ENCODE data around the gene ACAP1.

The ACAP1 gene

GRCh38 chr17:7336240-7337175 lies at the start of gene ACAP1:
Gene ACAP1, plus strand, starts transcription at chr17:7336529. Its CDS starts 206 bp downstream, at chr17:7336735.
- H3K9ac ChIP-seq (ENCODE audit: low read length), result peak within 1 kb of the TSS; percentile 72
- no peaks in the 10 kb centered on the region for H3K36me3 ChIP-seq (ENCODE audit: control insufficient read depth, insufficient read depth, low read length)
- H3K4me1 ChIP-seq (ENCODE audit: control insufficient read depth, insufficient read depth, low read length), result peaks cover 23% of the 10 kb centered on the region
- H3K4me3 ChIP-seq (ENCODE audit: low read depth, low read length), result peak within 1 kb of the TSS; percentile 49
- H3K9me3 ChIP-seq (ENCODE audit: control insufficient read depth, insufficient read depth, low read depth, low read length), result no peaks in the 10 kb centered on the region
- H3K27me3 ChIP-seq (ENCODE audit: control insufficient read depth, insufficient read depth, low read length), result no peaks in the 10 kb centered on the region
- H3K27ac ChIP-seq (ENCODE audit: low read depth, low read length), result peak within 1 kb of the TSS; percentile 24; the same call in 1 of the 2 replicates

- no peak overlapping the region for H3K4me3 ChIP-seq (ENCODE audit: low read depth, low read length)
- H3K27ac ChIP-seq (ENCODE audit: low read depth, low read length), result no peak overlapping the region
- H3K9ac ChIP-seq (ENCODE audit: low read length), result no peak overlapping the region
- H3K4me1 ChIP-seq (ENCODE audit: control insufficient read depth, insufficient read depth, low read length), result peaks cover 15% of the 10 kb centered on the region
- peaks cover 30% of the 10 kb centered on the region for H3K36me3 ChIP-seq (ENCODE audit: control insufficient read depth, insufficient read depth, low read length)
- H3K9me3 ChIP-seq (ENCODE audit: control insufficient read depth, insufficient read depth, low read depth, low read length), result no peaks in the 10 kb centered on the region
- H3K27me3 ChIP-seq (ENCODE audit: control insufficient read depth, insufficient read depth, low read length), result peaks cover 3% of the 10 kb centered on the region; the same call in 1 of the 2 replicates
Observed at GRCh38 chr17:7289256-7290032, 46.9 kb upstream of the ACAP1 start.

- Histone ChIP-seq H3K27me3 (ENCODE audit: control insufficient read depth, insufficient read depth, low read length) (peaks cover 7% of the 10 kb centered on the region; the same call in 1 of the 2 replicates), H3K9ac (ENCODE audit: low read length) (no peak overlapping the region)
Observed at GRCh38 chr17:7290166-7290565, 46.2 kb upstream of the ACAP1 start.

GRCh38 chr17:7290685-7291084 lies 45.6 kb upstream of the ACAP1 start:
- H3K4me3 ChIP-seq (ENCODE audit: low read depth, low read length), result no peak overlapping the region
- no peak overlapping the region for H3K9ac ChIP-seq (ENCODE audit: low read length)
- no peak overlapping the region for H3K27ac ChIP-seq (ENCODE audit: low read depth, low read length)
- no peaks in the 10 kb centered on the region for H3K9me3 ChIP-seq (ENCODE audit: control insufficient read depth, insufficient read depth, low read depth, low read length)
- H3K36me3 ChIP-seq (ENCODE audit: control insufficient read depth, insufficient read depth, low read length), result peaks cover 20% of the 10 kb centered on the region; the same call in 1 of the 2 replicates
- peaks cover 12% of the 10 kb centered on the region for H3K27me3 ChIP-seq (ENCODE audit: control insufficient read depth, insufficient read depth, low read length)
- peaks cover 18% of the 10 kb centered on the region for H3K4me1 ChIP-seq (ENCODE audit: control insufficient read depth, insufficient read depth, low read length)

More at GRCh38 chr17:7290166-7290565, 46.2 kb upstream of the ACAP1 start:
- peaks cover 18% of the 10 kb centered on the region for H3K4me1 ChIP-seq (ENCODE audit: control insufficient read depth, insufficient read depth, low read length)
- peaks cover 23% of the 10 kb centered on the region for H3K36me3 ChIP-seq (ENCODE audit: control insufficient read depth, insufficient read depth, low read length)
- no peak overlapping the region for H3K4me3 ChIP-seq (ENCODE audit: low read depth, low read length)
- no peak overlapping the region for H3K27ac ChIP-seq (ENCODE audit: low read depth, low read length)
- no peaks in the 10 kb centered on the region for H3K9me3 ChIP-seq (ENCODE audit: control insufficient read depth, insufficient read depth, low read depth, low read length)

GRCh38 chr17:7292194-7292593 lies 44.1 kb upstream of the ACAP1 start:
- no peak overlapping the region for H3K4me3 ChIP-seq (ENCODE audit: low read depth, low read length)
- H3K9me3 ChIP-seq (ENCODE audit: control insufficient read depth, insufficient read depth, low read depth, low read length), result no peaks in the 10 kb centered on the region
- H3K27ac ChIP-seq (ENCODE audit: low read depth, low read length), result no peak overlapping the region
- H3K36me3 ChIP-seq (ENCODE audit: control insufficient read depth, insufficient read depth, low read length), result peaks cover 10% of the 10 kb centered on the region; the same call in 1 of the 2 replicates
- H3K4me1 ChIP-seq (ENCODE audit: control insufficient read depth, insufficient read depth, low read length), result peaks cover 18% of the 10 kb centered on the region
- peaks cover 22% of the 10 kb centered on the region for H3K27me3 ChIP-seq (ENCODE audit: control insufficient read depth, insufficient read depth, low read length)
- no peak overlapping the region for H3K9ac ChIP-seq (ENCODE audit: low read length)

- Histone ChIP-seq H3K27me3 (ENCODE audit: control insufficient read depth, insufficient read depth, low read length) (peaks cover 22% of the 10 kb centered on the region), H3K36me3 (ENCODE audit: control insufficient read depth, insufficient read depth, low read length) (peaks cover 5% of the 10 kb centered on the region; the same call in 1 of the 2 replicates), H3K9me3 (ENCODE audit: control insufficient read depth, insufficient read depth, low read depth, low read length) (no peaks in the 10 kb centered on the region), H3K4me1 (ENCODE audit: control insufficient read depth, insufficient read depth, low read length) (peaks cover 18% of the 10 kb centered on the region), H3K9ac (ENCODE audit: low read length) (no peak overlapping the region), H3K27ac (ENCODE audit: low read depth, low read length) (no peak overlapping the region), H3K4me3 (ENCODE audit: low read depth, low read length) (no peak overlapping the region)
Observed at GRCh38 chr17:7292729-7293128, 43.6 kb upstream of the ACAP1 start.

- 0 out of 2 replicates have a peak, but pooled peaks cover 2% of the 10 kb centered on the region for H3K36me3 ChIP-seq (ENCODE audit: control insufficient read depth, insufficient read depth, low read length)
- no peak overlapping the region for H3K9ac ChIP-seq (ENCODE audit: low read length)
- no peak overlapping the region for H3K27ac ChIP-seq (ENCODE audit: low read depth, low read length)
- peaks cover 23% of the 10 kb centered on the region for H3K27me3 ChIP-seq (ENCODE audit: control insufficient read depth, insufficient read depth, low read length)
- no peaks in the 10 kb centered on the region for H3K9me3 ChIP-seq (ENCODE audit: control insufficient read depth, insufficient read depth, low read depth, low read length)
- H3K4me1 ChIP-seq (ENCODE audit: control insufficient read depth, insufficient read depth, low read length), result peaks cover 18% of the 10 kb centered on the region
- H3K4me3 ChIP-seq (ENCODE audit: low read depth, low read length), result peak overlapping the region; percentile 46; the same call in 1 of the 2 replicates
Observed at GRCh38 chr17:7293159-7293558, 43.2 kb upstream of the ACAP1 start.

GRCh38 chr17:7293816-7294613 lies 42.3 kb upstream of the ACAP1 start:
- Histone ChIP-seq H3K27ac (ENCODE audit: low read depth, low read length) (no peak overlapping the region; the same call in 1 of the 2 replicates), H3K4me1 (ENCODE audit: control insufficient read depth, insufficient read depth, low read length) (peaks cover 18% of the 10 kb centered on the region), H3K9me3 (ENCODE audit: control insufficient read depth, insufficient read depth, low read depth, low read length) (no peaks in the 10 kb centered on the region), H3K36me3 (ENCODE audit: control insufficient read depth, insufficient read depth, low read length) (0 out of 2 replicates have a peak, but pooled peaks cover 2% of the 10 kb centered on the region), H3K4me3 (ENCODE audit: low read depth, low read length) (peak overlapping the region; percentile 46), H3K27me3 (ENCODE audit: control insufficient read depth, insufficient read depth, low read length) (peaks cover 25% of the 10 kb centered on the region), H3K9ac (ENCODE audit: low read length) (no peak overlapping the region)

GRCh38 chr17:7294614-7295153 lies 41.6 kb upstream of the ACAP1 start, which contains the start of gene YBX2:
Gene YBX2, minus strand, starts transcription at chr17:7294639. Its CDS starts 139 bp downstream, at chr17:7294500.
- peaks cover 26% of the 10 kb centered on the region for H3K27me3 ChIP-seq (ENCODE audit: control insufficient read depth, insufficient read depth, low read length)
- peaks cover 18% of the 10 kb centered on the region for H3K4me1 ChIP-seq (ENCODE audit: control insufficient read depth, insufficient read depth, low read length)
- H3K27ac ChIP-seq (ENCODE audit: low read depth, low read length), result no peak within 1 kb of the TSS; the same call in 1 of the 2 replicates
- H3K36me3 ChIP-seq (ENCODE audit: control insufficient read depth, insufficient read depth, low read length), result 0 out of 2 replicates have a peak, but pooled peaks cover 2% of the 10 kb centered on the region
- peak within 1 kb of the TSS; percentile 83 for H3K4me3 ChIP-seq (ENCODE audit: low read depth, low read length)
- H3K9me3 ChIP-seq (ENCODE audit: control insufficient read depth, insufficient read depth, low read depth, low read length), result no peaks in the 10 kb centered on the region
- peak within 1 kb of the TSS; percentile 51 for H3K9ac ChIP-seq (ENCODE audit: low read length)
